Body of pancreas (tissue), 4 donors: ENCODE results near the gene ZBTB17.

Experiments
- POLR2A ChIP-seq, 3 donors: fragments of 450-650 bp; IDR thresholded peaks; one replicate each; pipeline ENCODE4 v1.6.1; 2016; ENCODE audit warnings: antibody characterized with exemption in 3 of 3, mild to moderate bottlenecking in 2 of 3
- TF ChIP-seq, protein P1 (sequence below), 7 experiments: fragments of 450-650 bp in 4 of 7; fragments of 200-600 bp in 3 of 7; sonication (generic) in 3 of 7; IDR thresholded peaks; one replicate each; pipeline ENCODE4 v1.5.1; 2016 to 2019; ENCODE audit warnings: antibody characterized with exemption in 7 of 7

DNA sequence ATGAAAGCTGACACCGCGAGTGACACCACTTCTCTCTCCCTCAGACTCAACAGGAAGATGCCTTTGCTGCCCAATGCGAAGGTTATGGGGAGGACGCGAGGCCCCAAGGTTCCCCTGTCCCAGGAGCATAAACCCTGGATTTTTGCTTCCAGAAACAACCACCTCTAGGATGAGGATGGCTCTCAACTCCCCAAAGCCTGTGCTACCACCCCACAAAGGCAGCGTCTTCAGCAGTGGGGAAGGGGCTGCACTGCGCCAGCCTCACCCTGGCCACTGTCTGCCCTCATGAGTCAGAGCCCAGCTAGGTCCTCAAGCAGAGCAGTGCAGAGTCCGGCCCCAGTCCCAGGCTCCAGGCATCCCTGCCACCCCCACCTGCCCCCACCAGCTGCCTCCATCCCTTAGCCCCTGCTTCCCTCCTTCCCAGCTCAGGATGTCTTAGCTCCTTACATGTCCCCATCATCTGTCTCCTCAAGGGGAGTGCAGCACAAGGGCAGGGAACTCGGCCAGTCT is 21.2 kb upstream of the ZBTB17 start:
- TF ChIP-seq, protein P1, sequence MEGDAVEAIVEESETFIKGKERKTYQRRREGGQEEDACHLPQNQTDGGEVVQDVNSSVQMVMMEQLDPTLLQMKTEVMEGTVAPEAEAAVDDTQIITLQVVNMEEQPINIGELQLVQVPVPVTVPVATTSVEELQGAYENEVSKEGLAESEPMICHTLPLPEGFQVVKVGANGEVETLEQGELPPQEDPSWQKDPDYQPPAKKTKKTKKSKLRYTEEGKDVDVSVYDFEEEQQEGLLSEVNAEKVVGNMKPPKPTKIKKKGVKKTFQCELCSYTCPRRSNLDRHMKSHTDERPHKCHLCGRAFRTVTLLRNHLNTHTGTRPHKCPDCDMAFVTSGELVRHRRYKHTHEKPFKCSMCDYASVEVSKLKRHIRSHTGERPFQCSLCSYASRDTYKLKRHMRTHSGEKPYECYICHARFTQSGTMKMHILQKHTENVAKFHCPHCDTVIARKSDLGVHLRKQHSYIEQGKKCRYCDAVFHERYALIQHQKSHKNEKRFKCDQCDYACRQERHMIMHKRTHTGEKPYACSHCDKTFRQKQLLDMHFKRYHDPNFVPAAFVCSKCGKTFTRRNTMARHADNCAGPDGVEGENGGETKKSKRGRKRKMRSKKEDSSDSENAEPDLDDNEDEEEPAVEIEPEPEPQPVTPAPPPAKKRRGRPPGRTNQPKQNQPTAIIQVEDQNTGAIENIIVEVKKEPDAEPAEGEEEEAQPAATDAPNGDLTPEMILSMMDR (IDR thresholded peaks at IDR 0.05): no peak
- no peak for TF ChIP-seq POLR2A (IDR thresholded peaks at IDR 0.05)
